Astrocyte (in vitro differentiated cells and primary cell): ENCODE results near the gene NDFIP2.
A peak's percentile ranks its signal among the peaks of the same experiment; 100 is the strongest.

Experiments used
- CTCF ChIP-seq: IDR thresholded peaks from 2 replicates; pipeline ENCODE4 v1.5.1; 2011; ENCODE audit warnings: low read depth, mild to moderate bottlenecking, inconsistent platforms, low read length, moderate library complexity; ENCODE audit not compliant: insufficient read depth
- EZH2 ChIP-seq: IDR thresholded peaks from 2 replicates; pipeline ENCODE4 v1.6.1; 2012; ENCODE audit warnings: mild to moderate bottlenecking, low read length, inconsistent platforms; ENCODE audit not compliant: insufficient read depth

GRCh38 chr13:79541426-79542049 is 60.6 kb downstream of the NDFIP2 start:
- TF ChIP-seq CTCF (peak; percentile 70), EZH2 (no peak)
